ENCODE results near the gene NAPA.

DNA sequence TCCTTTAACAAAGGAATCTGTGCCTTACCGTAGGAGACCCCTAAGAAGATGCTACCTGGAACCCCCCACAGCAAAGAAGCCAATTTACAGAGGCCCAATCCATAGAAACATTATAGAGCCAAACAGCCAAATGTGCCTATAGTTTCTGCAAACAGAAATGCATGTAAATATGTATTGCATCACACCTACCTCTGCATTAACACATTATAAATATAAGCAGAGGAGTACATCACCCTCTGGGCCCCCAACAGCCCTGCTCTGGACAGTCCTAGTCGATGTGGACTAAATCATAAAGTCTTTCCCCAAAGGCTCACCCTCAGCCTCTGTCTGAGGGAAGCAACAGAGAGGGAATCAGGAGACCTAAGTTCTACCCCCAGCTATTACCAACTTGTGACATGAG, 32.3 kb upstream of the NAPA start:
- no peak for TF ChIP-seq POLR2AphosphoS5 (IDR thresholded peaks at IDR 0.05; ENCODE audit: borderline replicate concordance, low read depth, low read length)
- no peak for TF ChIP-seq EZH2 (IDR thresholded peaks at IDR 0.05)
- TF ChIP-seq FOXP2 (optimal IDR thresholded peaks at IDR 0.05; ENCODE audit: control extremely low read depth, extremely low read length, insufficient read depth): no peak
